ENCODE data around the gene INPP5J.
"Not testable (repeated sequence)": the region's sequence is repeated elsewhere in the genome, so short reads cannot be mapped to it uniquely, and the experiment has no call there.

INPP5J gene

GRCh38 chr22:31154975-31155374, 32.2 kb downstream of the INPP5J start:
- DNase-seq = no peak

- DNase-seq = no peak
These were observed 32.7 kb downstream of the INPP5J start for GRCh38 chr22:31155422-31155821.

- no peak for DNase-seq
These were observed 37.7 kb downstream of the INPP5J start for GRCh38 chr22:31160328-31160978.

- no peak for DNase-seq
These were observed 38.6 kb downstream of the INPP5J start for GRCh38 chr22:31161386-31161785.

GRCh38 chr22:31162015-31162765, 39.4 kb downstream of the INPP5J start:
- DNase-seq = no peak

- no peak for DNase-seq
These were observed 48.2 kb downstream of the INPP5J start for GRCh38 chr22:31170971-31171370.

- not testable (repeated sequence) for DNase-seq
These were observed 49.0 kb downstream of the INPP5J start for GRCh38 chr22:31171734-31172133.

- DNase-seq = no peak
These were observed 50.8 kb downstream of the INPP5J start for GRCh38 chr22:31173386-31174145.

- DNase-seq = no peak
These were observed 54.2 kb downstream of the INPP5J start for GRCh38 chr22:31176923-31177322.

GRCh38 chr22:31177420-31178162, 54.8 kb downstream of the INPP5J start:
- DNase-seq = no peak

GRCh38 chr22:31178859-31179258, 56.1 kb downstream of the INPP5J start:
- DNase-seq = no peak

- no peak for DNase-seq
These were observed 56.6 kb downstream of the INPP5J start for GRCh38 chr22:31179345-31179744.

- no peak for DNase-seq
These were observed 61.2 kb downstream of the INPP5J start for GRCh38 chr22:31184015-31184414.

Data from activated T-cell treated with anti-CD3 and anti-CD28 coated beads, Interleukin-2, amount 50 U/mL, for 1 hour (primary cell).